HG03159 (cell line): Measurements from ENCODE around the gene AGT.
"Not testable (repeated sequence)": the region's sequence is repeated elsewhere in the genome, so short reads cannot be mapped to it uniquely, and the experiment has no call there.

Source experiments
- ATAC-seq: cut with Tn5 transposase; IDR thresholded peaks from one replicate; pipeline ENCODE4 v1.9.1; 2021; ENCODE audit warnings: mild to moderate bottlenecking, moderate library complexity; ENCODE audit not compliant: unreplicated experiment

AGT gene

GRCh38 chr1:230707732-230708630 is 5.9 kb downstream of the AGT start:
- ATAC-seq, result no peak

- ATAC-seq, result no peak
Observed at GRCh38 chr1:230706887-230707731, 6.8 kb downstream of the AGT start.

- no peak for ATAC-seq
Observed at GRCh38 chr1:230706020-230706699, 7.8 kb downstream of the AGT start.

DNA sequence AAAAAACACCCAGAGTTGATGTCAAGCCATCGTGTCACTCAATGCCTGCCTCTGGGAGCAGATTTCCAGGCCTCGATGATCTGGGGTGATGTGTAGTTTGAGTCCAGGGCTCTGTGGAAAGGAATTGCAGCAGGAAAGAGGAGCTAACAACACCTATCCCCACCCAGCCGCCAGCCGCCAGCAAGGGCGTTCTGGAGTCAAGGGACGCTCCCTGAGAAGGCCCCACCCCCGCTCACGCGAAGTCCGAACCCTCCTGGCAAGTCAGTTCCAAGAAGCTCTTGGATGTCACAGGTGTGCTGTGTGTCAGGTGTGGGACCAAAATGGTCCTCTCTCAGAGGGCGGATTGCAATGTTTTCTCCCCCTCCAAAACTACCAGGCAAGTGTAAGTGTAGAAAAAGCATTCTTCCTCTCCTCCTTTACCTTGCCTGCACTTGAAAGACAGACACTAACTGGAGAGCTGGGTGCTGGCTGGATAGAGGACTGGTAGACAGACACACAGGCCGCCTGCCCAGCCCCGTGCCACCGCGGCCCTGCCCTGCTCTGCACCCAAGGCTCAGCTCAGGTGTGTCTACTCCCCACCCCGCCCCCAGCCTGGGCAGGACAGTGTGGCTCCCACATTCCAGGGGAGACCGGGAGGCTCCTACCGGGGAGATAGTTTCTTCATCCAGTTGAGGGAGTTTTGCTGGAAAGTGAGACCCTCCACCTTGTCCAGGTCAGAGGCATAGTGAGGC is 8.5 kb downstream of the AGT start:
- no peak for ATAC-seq

GRCh38 chr1:230704830-230705229 is 9.1 kb downstream of the AGT start:
- ATAC-seq, result no peak

- ATAC-seq, result no peak
Observed at GRCh38 chr1:230703679-230704385, 10.1 kb downstream of the AGT start.

DNA sequence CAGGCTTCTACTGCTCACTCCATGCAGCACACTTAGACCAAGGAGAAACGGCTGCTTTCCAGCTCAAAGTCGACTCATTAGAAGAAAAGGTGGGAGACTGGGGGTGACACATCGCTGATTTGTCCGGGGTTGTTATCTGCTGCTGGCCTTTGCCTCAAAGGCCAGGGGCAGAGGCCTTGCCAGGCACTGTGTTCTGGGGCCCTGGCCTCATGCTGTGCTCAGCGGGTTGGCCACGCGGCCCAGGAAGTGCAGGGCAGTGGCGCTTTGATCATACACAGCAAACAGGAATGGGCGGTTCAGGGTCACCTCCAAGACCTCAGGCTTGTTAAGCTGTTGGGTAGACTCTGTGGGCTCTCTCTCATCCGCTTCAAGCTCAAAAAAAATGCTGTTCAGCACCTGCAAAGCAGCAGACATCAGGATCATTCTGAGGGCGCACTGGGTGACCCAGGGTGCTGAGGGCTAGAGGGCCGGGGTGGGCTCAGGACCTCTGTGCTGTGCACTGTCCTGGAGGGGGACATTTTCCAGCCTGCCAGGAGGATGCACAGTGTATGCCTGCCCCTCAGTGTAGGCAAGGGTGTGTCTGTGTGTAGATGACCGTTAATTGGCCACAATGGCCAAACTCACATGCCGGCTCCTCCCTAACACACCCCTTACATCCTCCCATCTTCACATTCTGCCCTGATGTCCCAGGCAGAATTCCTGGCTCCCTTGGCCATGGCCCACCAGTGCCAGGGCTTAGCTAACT is 10.8 kb downstream of the AGT start:
- ATAC-seq, result no peak

GRCh38 chr1:230701895-230702768 is 11.8 kb downstream of the AGT start:
- no peak for ATAC-seq

DNA sequence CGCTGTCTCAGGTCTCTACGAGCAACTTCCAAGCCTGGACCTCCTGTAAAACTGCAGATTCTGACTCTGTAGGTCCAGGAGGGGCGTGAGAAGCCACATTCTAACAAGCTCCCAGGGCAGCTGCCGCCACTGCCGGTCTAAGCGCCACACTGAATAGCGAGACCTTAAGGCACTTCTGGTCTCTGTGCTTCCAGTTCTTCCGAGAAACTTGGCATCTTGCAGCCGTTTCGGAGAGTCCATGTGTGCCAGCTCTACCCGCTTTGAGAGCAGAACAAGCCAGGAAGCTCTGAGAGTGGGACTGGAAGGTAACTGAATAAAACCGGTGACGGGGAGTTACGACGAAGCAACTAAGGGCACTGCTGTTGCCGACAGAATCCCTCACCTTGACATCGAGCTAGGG is 12.5 kb downstream of the AGT start:
- no peak for ATAC-seq

DNA sequence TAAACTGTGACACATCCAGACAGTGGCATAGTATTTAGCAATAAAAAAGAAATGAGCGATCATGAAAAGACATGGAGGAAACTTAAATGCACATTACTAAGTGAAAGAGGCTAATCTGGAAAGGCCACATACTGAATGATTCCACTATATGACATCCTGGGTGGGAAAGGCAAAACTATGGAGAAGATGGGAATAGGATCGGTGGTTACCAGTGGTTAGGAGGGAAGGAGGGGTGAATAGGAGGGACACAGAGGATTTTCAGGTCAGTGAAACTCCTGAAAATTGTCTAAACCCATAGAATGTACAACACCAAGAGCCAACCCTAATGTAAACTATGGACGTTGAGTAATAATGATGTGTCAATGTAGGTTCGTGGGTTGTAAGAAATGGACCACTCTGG is 13.8 kb downstream of the AGT start:
- no peak for ATAC-seq

- ATAC-seq, result no peak
Observed at GRCh38 chr1:230699716-230700115, 14.2 kb downstream of the AGT start.

DNA sequence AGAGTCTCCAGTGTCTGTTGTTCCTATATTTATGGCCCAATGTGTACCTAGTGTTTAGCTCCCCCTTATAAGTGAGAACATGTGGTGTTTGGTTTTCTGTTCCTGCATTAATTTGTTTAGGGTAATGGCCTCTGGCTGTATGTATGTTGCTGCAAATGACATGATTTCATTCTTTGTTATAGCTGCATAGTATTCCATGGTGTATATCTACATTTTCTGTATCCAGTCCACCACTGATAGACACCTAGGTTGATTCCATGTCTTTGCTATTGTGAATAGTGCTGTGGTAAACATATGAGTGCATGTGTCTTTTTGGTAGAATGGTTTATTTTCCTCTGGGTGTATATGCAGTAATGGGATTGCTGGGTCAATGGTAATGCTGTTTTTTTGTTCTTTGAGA is 15.0 kb downstream of the AGT start:
- ATAC-seq, result not testable (repeated sequence)

DNA sequence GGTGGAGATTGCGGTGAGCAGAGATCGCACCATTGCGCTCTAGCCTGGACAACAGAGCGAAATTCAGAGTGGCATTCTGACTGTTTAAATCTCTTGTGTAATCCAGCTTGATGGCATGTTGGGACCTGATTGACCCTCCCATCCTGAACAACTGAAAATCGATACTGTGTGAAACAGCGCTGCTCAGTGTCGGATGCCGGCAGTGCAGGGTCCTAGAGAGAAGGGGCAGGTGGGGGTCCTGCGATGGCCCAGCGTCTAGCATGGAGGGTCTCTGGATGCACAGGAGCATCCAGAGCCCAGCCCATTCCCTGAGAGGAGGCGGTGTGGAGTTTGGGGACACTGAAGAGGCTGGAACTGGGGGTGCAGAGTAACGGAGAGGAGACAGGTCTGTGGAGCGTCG is 15.8 kb downstream of the AGT start:
- no peak for ATAC-seq

DNA sequence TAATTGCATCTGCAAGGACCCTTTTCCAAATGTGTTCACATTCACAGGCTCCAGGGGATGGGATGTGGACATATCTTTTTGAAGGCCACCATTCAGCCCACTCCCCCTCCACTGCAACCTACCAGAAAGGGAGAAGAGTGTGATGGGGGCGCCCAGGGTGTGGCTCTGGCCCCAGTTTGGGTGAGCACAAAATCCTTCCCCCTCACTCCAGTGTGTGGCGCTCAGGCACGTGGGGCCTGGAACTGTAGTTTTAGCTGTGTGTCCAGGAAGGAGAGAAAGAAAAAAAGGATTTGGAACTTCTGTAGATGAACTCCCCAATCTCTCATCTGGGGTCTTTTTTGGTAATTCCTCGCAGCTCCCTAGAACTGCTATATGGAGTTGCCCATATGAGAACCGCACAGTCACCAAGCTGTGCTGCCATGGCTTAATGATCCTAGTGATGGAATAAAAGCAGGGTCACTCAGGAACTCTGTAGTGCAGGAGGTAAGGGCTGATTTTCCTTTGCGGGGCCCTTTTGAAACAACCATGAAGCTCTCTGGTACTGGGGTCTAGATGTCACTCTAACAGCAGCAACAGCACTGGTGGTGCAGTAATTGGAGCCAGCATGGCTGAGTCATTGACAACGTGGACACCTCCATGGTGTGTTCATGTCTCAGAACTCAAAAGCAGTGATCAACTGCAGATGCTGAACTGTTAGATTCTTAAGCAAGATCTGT is 17.0 kb downstream of the AGT start:
- no peak for ATAC-seq

DNA sequence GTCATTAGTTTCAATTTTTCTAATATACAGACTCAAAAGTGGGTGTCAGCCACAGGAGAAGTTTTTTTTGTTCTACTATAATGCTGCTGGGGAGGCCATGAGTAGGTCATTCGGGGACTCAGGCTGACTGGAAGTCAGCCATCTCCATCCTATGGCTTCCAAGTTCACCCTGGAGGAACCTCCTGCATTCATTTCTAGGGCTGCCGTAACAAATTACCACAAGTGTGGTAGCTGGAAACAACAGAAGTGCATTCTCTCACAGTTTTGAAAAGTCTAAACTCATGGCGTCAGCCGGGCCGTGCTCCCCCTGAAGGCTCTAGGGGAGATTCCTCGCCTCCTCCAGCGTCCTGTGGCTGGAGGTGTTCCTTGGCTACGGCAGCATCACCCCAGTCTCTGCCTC is 17.7 kb downstream of the AGT start:
- no peak for ATAC-seq

DNA sequence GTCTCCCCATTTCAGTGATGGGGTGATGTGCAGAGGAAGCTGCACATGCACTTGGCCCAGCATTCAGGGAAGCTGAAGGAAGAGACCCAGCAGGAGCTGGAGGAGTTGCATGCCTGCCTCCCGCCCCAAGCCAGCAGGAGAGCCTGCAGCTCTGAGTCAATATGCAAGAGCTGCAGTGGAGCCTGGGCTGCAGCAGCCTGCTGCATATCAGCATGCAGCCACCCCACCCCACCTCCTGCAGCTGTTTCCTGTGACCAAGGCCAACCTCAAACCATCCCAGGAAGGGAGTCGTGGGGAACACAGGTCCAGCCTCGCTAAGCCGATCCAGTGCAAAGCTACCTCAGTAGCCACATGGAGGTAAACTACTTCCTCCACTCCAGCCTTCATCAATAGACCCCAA is 18.9 kb downstream of the AGT start:
- ATAC-seq, result no peak

DNA sequence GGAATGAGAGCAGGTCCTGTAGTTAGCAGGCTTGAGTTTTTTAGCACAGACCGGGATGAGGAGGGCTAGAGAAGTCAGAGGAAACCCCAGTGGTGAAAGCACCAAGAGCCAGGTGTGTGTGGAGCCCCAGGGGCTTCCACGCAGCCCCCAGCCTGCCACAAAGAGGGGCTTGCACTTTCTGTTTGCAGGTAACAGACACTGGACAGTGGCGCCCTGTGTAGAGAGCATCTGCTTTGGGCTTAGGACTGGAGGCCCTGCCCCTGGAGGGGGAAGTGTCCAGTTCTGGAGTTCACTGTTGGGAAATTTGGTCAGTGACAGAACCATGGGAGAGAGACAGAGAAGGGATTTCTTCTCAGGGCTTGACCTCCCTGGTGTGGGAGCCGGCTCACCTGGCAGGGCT is 19.5 kb downstream of the AGT start:
- no peak for ATAC-seq

GRCh38 chr1:230693777-230694176 is 20.1 kb downstream of the AGT start:
- no peak for ATAC-seq
